Subcutaneous abdominal adipose tissue (tissue), 5 donors: ENCODE results near the gene GUCD1.

Experiments
- H3K27ac ChIP-seq: one replicate; pipeline ENCODE4 v1.7.0; 2013; ENCODE audit warnings: low read depth, mild to moderate bottlenecking, inconsistent platforms, low read length, moderate library complexity
- H3K27me3 ChIP-seq, 5 donors: one replicate each; pipeline ENCODE4 v1.7.0; 2013; ENCODE audit warnings: low read length in 5 of 5, inconsistent platforms in 1 of 5; ENCODE audit not compliant: control insufficient read depth in 5 of 5, insufficient read depth in 4 of 5
- H3K36me3 ChIP-seq, 5 donors: one replicate each; pipeline ENCODE4 v1.7.0; 2013; ENCODE audit warnings: low read length in 5 of 5; ENCODE audit not compliant: control insufficient read depth in 5 of 5, insufficient read depth in 5 of 5
- H3K4me1 ChIP-seq, 5 donors: one replicate each; pipeline ENCODE4 v1.7.0; 2013; ENCODE audit warnings: low read length in 5 of 5, mild to moderate bottlenecking in 3 of 5, moderate library complexity in 1 of 5; ENCODE audit not compliant: control insufficient read depth in 5 of 5, insufficient read depth in 5 of 5
- H3K4me3 ChIP-seq, 5 donors: one replicate each; pipeline ENCODE4 v1.7.0; 2013; ENCODE audit warnings: low read length in 5 of 5, low read depth in 1 of 5
- H3K9ac ChIP-seq, 5 donors: one replicate each; pipeline ENCODE4 v1.7.0; 2013; ENCODE audit warnings: low read length in 5 of 5, mild to moderate bottlenecking in 4 of 5, moderate library complexity in 3 of 5
- H3K9me3 ChIP-seq, 5 donors: one replicate each; pipeline ENCODE4 v1.7.0; 2013; ENCODE audit warnings: low read length in 5 of 5; ENCODE audit not compliant: control insufficient read depth in 5 of 5
- donor health status: healthy.
- donor health status: healthy.
- donor health status: healthy.
- donor health status: healthy.
- donor health status: healthy.

Gene GUCD1

GRCh38 chr22:24589518-24590030, 34.6 kb upstream of the GUCD1 start:
- Histone ChIP-seq H3K4me1 (peaks cover 0 to 15% (median 13%) of the 10 kb centered on the region in 5 donors), H3K9ac (no peak overlapping the region), H3K9me3 (no peaks in the 10 kb centered on the region), H3K4me3 (no peak overlapping the region), H3K27me3 (no peaks in the 10 kb centered on the region), H3K36me3 (peaks cover 0 to 40% (median 31%) of the 10 kb centered on the region in 5 donors), H3K27ac (no peak overlapping the region)

GRCh38 chr22:24588757-24589481, 34.0 kb upstream of the GUCD1 start:
- H3K36me3 ChIP-seq: peaks cover 0 to 40% (median 31%) of the 10 kb centered on the region in 5 donors
- H3K4me1 ChIP-seq: peaks cover 0 to 17% (median 13%) of the 10 kb centered on the region in 5 donors
- H3K4me3 ChIP-seq: no peak overlapping the region
- H3K27ac ChIP-seq: no peak overlapping the region
- H3K9ac ChIP-seq: no peak overlapping the region
- no peaks in the 10 kb centered on the region for H3K9me3 ChIP-seq
- no peaks in the 10 kb centered on the region for H3K27me3 ChIP-seq

- peaks cover 1 to 22% (median 16%) of the 10 kb centered on the region in 5 donors for H3K4me1 ChIP-seq
- H3K9me3 ChIP-seq: no peaks in the 10 kb centered on the region
- peaks cover 0 to 40% (median 31%) of the 10 kb centered on the region in 5 donors for H3K36me3 ChIP-seq
- no peak overlapping the region for H3K9ac ChIP-seq
- H3K27me3 ChIP-seq: no peaks in the 10 kb centered on the region
- no peak overlapping the region for H3K4me3 ChIP-seq
- H3K27ac ChIP-seq: no peak overlapping the region
Observed at GRCh38 chr22:24588381-24588756, 33.4 kb upstream of the GUCD1 start.

GRCh38 chr22:24587948-24588347, 33.0 kb upstream of the GUCD1 start:
- Histone ChIP-seq H3K27ac (no peak overlapping the region), H3K9me3 (no peaks in the 10 kb centered on the region), H3K4me1 (peaks cover 4 to 19% (median 13%) of the 10 kb centered on the region in 5 donors), H3K36me3 (peaks cover 0 to 40% (median 31%) of the 10 kb centered on the region in 5 donors), H3K4me3 (no peak overlapping the region), H3K27me3 (no peaks in the 10 kb centered on the region), H3K9ac (no peak overlapping the region)

GRCh38 chr22:24587251-24587650, 32.3 kb upstream of the GUCD1 start:
- no peak overlapping the region for H3K4me3 ChIP-seq
- H3K36me3 ChIP-seq: peaks cover 0 to 40% (median 31%) of the 10 kb centered on the region in 5 donors
- no peaks in the 10 kb centered on the region for H3K9me3 ChIP-seq
- no peak overlapping the region for H3K27ac ChIP-seq
- no peaks in the 10 kb centered on the region for H3K27me3 ChIP-seq
- H3K9ac ChIP-seq: peak overlapping the region in 1 of 5 donors; percentile 21
- peaks cover 4 to 15% (median 9%) of the 10 kb centered on the region in 5 donors for H3K4me1 ChIP-seq

- peaks cover 0 to 9% (median 5%) of the 10 kb centered on the region in 5 donors for H3K4me1 ChIP-seq
- no peak overlapping the region for H3K9ac ChIP-seq
- no peak overlapping the region for H3K27ac ChIP-seq
- peaks cover 0 to 40% (median 31%) of the 10 kb centered on the region in 5 donors for H3K36me3 ChIP-seq
- H3K9me3 ChIP-seq: no peaks in the 10 kb centered on the region
- no peak overlapping the region for H3K4me3 ChIP-seq
- no peaks in the 10 kb centered on the region for H3K27me3 ChIP-seq
Observed at GRCh38 chr22:24585927-24586546, 31.1 kb upstream of the GUCD1 start.

- Histone ChIP-seq H3K36me3 (peaks cover 0 to 40% (median 31%) of the 10 kb centered on the region in 5 donors), H3K9me3 (no peaks in the 10 kb centered on the region), H3K27me3 (no peaks in the 10 kb centered on the region), H3K27ac (no peak overlapping the region), H3K9ac (no peak overlapping the region), H3K4me3 (no peak overlapping the region), H3K4me1 (peaks cover 0 to 9% (median 5%) of the 10 kb centered on the region in 5 donors)
Observed at GRCh38 chr22:24585461-24585860, 30.5 kb upstream of the GUCD1 start.

GRCh38 chr22:24584871-24585411, 30.0 kb upstream of the GUCD1 start:
- H3K27ac ChIP-seq: no peak overlapping the region
- H3K27me3 ChIP-seq: no peaks in the 10 kb centered on the region
- peaks cover 0 to 40% (median 31%) of the 10 kb centered on the region in 5 donors for H3K36me3 ChIP-seq
- no peak overlapping the region for H3K9ac ChIP-seq
- no peak overlapping the region for H3K4me3 ChIP-seq
- peaks cover 0 to 9% (median 5%) of the 10 kb centered on the region in 5 donors for H3K4me1 ChIP-seq
- H3K9me3 ChIP-seq: no peaks in the 10 kb centered on the region

GRCh38 chr22:24584166-24584790, 29.3 kb upstream of the GUCD1 start:
- peaks cover 0 to 37% (median 31%) of the 10 kb centered on the region in 5 donors for H3K36me3 ChIP-seq
- H3K27ac ChIP-seq: no peak overlapping the region
- H3K27me3 ChIP-seq: no peaks in the 10 kb centered on the region
- H3K9ac ChIP-seq: peak overlapping the region in 1 of 5 donors; percentile 23
- H3K4me1 ChIP-seq: peaks cover 0 to 9% (median 5%) of the 10 kb centered on the region in 5 donors
- no peaks in the 10 kb centered on the region for H3K9me3 ChIP-seq
- H3K4me3 ChIP-seq: no peak overlapping the region
